Measurements from ENCODE around the gene PAX7. TPM values are rescaled to one million over a fixed set of nuclear protein-coding genes. Genes with fewer than 3 reads are reported as not detected.

Gene PAX7
- total RNA-seq, 1 experiment from 2014 or later, result not detected

DNA sequence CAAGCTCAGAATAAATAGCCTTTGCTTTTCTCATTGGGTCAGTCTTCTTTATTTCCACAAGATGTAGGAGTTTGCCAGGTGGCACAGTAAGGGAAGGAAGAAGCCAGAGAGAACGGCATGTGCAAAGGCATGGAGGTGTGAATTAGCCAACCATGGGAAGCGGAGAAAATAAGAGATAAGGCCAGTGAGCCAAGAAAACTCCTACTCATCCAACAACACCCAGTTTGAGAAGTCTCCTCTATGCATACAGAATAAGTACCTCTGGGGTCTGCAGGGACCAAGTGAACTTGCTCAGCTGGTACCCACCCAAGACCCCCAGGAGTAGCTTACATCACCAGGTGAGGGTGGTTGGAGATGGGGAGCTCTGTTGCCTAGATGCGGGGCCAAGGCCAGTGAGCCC, 162.1 kb downstream of the PAX7 start:
- DNase-seq (ENCODE audit: low read depth), result no peak

- DNase-seq (ENCODE audit: low read depth), result no peak
Observed at GRCh38 chr1:18793164-18793563, 162.5 kb downstream of the PAX7 start.

DNA sequence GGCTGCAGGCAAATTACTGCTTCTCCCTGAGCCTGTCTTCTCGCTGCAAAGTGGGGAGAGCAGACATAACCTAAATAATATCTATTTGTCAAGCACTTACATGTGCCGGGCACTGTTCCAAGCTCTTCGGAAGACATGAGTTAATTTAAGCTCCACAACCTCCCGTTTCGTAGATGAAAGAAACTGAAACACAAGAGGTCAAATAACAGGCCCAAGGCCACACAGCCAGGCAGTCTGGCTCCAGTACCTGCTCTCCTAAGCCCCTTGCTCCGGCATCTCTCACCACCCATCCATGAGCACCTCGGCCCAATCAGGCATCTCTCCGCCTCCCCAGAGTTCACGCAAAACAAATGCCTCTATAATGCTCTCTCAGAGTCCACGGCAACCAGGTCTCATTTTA, 163.4 kb downstream of the PAX7 start:
- no peak for DNase-seq (ENCODE audit: low read depth)

- no peak for DNase-seq (ENCODE audit: low read depth)
Observed at GRCh38 chr1:18794561-18794960, 163.9 kb downstream of the PAX7 start.

DNA sequence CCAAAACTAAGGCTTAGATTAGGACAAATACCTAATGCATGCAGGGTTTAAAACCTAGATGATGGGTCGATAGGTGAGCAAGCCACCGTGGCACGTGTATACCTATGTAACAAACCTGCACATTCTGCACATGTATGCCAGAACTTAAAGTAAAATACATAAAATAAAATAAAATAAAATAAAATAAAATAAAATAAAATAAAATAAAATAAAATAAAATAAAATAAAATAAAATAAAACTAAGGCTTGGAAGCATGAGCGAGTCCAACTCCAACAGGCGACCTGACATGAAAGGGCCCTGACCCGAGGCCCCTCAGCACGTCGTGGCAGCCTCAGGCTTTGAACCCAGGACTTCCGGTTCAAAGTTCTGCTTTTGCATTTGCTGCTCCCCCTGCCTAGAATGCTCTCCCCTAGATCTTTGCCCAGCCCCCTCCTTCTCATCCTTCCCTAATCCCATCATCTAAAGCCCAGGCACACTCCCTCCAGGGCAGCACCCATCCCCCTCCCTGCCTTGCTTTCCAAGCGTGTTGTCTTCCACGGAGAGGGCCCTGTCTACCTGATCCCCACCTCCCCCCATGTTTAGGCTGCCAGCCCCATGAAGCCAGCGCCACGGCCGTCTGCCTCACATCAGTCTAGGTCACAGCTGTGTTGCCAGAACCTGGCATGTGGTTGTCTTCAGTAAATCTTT, 164.5 kb downstream of the PAX7 start:
- DNase-seq (ENCODE audit: low read depth), result no peak

GRCh38 chr1:18796950-18797349, 166.3 kb downstream of the PAX7 start:
- no peak for DNase-seq (ENCODE audit: low read depth)

Small RNAs within 50 kb of the gene (small RNA-seq; reads per million reads assigned to genes)
- not detected for gene AL031737.1

Other genes starting within 250 kb of the PAX7 start
- gene KLHDC7A, start 149.9 kb upstream of the PAX7 start, total RNA-seq (2014; rRNA removed; shearing (Covaris generic)), result 0.02 TPM in 1 of 2 replicates, not detected in the other
- gene TAS1R2, start 228.8 kb downstream of the PAX7 start, total RNA-seq (2014; rRNA removed; shearing (Covaris generic)), result not detected in 2 replicates